ENCODE data around the gene ZBED5.

DNA sequence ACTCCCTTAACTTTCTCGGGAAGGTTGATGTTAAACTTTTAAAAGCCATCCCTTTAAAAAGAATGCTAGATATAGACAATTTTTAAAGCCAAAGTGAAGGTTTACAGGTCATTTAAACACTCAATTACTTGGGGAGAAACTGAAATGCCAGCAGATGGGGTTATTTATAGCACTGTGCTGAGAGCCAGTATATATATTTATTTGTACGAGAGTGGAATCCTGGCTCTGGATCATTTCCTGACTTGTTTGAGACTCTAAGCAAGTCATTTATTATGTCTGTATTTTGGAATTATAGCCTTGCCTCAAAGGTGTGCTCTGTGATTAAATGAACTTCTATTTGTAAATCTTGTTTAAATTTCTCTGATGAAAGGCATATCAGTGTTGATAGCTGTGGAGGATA is 6.8 kb upstream of the ZBED5 start:
- TF ChIP-seq, protein P1, sequence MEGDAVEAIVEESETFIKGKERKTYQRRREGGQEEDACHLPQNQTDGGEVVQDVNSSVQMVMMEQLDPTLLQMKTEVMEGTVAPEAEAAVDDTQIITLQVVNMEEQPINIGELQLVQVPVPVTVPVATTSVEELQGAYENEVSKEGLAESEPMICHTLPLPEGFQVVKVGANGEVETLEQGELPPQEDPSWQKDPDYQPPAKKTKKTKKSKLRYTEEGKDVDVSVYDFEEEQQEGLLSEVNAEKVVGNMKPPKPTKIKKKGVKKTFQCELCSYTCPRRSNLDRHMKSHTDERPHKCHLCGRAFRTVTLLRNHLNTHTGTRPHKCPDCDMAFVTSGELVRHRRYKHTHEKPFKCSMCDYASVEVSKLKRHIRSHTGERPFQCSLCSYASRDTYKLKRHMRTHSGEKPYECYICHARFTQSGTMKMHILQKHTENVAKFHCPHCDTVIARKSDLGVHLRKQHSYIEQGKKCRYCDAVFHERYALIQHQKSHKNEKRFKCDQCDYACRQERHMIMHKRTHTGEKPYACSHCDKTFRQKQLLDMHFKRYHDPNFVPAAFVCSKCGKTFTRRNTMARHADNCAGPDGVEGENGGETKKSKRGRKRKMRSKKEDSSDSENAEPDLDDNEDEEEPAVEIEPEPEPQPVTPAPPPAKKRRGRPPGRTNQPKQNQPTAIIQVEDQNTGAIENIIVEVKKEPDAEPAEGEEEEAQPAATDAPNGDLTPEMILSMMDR (IDR thresholded peaks at IDR 0.05), result no peak
- TF ChIP-seq POLR2A (IDR thresholded peaks at IDR 0.05), result no peak
